ENCODE data around the gene BLVRB.
"Not testable (repeated sequence)": the region's sequence is repeated elsewhere in the genome, so short reads cannot be mapped to it uniquely, and the experiment has no call there.

The BLVRB gene

DNA sequence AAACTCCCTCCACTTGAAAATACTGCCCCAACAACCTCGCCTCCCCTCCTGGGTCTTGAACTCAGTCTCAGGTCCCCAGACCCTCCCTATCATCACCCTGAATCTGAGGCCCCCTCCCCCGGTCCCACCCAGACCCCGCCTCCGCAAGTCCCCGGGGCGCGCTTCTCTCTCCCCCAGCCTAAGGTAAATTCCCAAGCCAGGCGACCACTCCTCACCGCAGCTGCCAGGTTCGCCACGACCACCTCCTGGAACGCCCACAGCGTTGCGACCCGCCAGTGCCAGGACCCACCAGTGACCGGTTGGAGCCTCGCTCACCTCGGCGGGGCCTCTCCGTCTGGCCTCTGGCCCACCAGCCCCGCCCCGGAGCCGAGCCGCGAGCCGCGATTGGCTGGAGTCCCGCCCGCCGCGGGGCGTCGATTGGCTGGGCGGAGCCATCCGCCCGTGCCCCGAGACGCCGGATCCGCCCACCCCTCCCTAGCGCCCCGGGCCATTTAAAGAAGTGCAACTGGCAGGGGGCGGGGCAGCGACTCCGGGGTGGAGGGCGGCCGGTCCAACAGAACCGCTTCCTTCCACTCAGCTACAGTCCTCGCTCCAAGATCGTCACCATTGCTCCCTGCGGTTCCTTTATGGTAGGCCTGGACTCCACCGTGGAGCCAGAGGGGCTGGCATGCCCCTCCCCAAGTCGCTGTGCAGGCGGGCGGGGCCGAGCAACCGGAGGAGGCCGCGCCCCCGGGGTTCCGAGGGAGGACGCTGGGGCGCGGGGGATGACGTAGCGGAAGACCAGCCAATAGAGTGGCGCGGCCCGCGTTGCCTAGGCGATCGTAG, 21.3 kb downstream of the BLVRB start, which contains the start of gene SERTAD3:
Gene SERTAD3, minus strand, starts transcription at position 336 of the 825 bp plus-strand sequence. CDS start 2,255 bp downstream, outside the sequence.
- no peaks in the 10 kb centered on the region for H3K27me3 ChIP-seq (ENCODE audit: insufficient read depth, insufficient read length)
- peak; percentile 80 for DNase-seq (ENCODE audit: low read depth, low spot score)
- H3K36me3 ChIP-seq (ENCODE audit: insufficient read depth, insufficient read length, low read length), result peaks cover 28% of the 10 kb centered on the region

GRCh38 chr19:40443131-40443999, 22.2 kb downstream of the BLVRB start:
- H3K4me1 ChIP-seq (ENCODE audit: insufficient read depth, insufficient read length), result peaks cover 2% of the 10 kb centered on the region
- TF ChIP-seq ZNF274 (IDR thresholded peaks at IDR 0.05; ENCODE audit: low read depth, low read length) (no peak), SUZ12 (IDR thresholded peaks at IDR 0.05; ENCODE audit: extremely low read depth, insufficient read depth, insufficient read length) (no peak), YY1 (IDR thresholded peaks at IDR 0.05; ENCODE audit: insufficient read depth, insufficient read length) (no peak)
- peak; percentile 98 for DNase-seq (ENCODE audit: low read depth, low spot score)
- H3K9ac ChIP-seq (ENCODE audit: insufficient read length, low read depth), result peak overlapping the region; percentile 94
- H3K4me3 ChIP-seq (ENCODE audit: insufficient read length, low read depth), result peak overlapping the region; percentile 97
- H3K9me3 ChIP-seq (ENCODE audit: insufficient read depth, low read length), result no peaks in the 10 kb centered on the region
- H3K27me3 ChIP-seq (ENCODE audit: insufficient read depth, insufficient read length), result no peaks in the 10 kb centered on the region
- H3K36me3 ChIP-seq (ENCODE audit: insufficient read depth, insufficient read length, low read length), result peaks cover 28% of the 10 kb centered on the region

More for the DNA sequence above, 21.3 kb downstream of the BLVRB start, which contains the start of gene SERTAD3:
- peaks cover 2% of the 10 kb centered on the region for H3K4me1 ChIP-seq (ENCODE audit: insufficient read depth, insufficient read length)
- TF ChIP-seq SUZ12 (IDR thresholded peaks at IDR 0.05; ENCODE audit: extremely low read depth, insufficient read depth, insufficient read length) (no peak), ZNF274 (IDR thresholded peaks at IDR 0.05; ENCODE audit: low read depth, low read length) (no peak), YY1 (IDR thresholded peaks at IDR 0.05; ENCODE audit: insufficient read depth, insufficient read length) (no peak)
- H3K4me3 ChIP-seq (ENCODE audit: insufficient read length, low read depth), result peak within 1 kb of the TSS; percentile 97
- H3K9me3 ChIP-seq (ENCODE audit: insufficient read depth, low read length), result no peaks in the 10 kb centered on the region
- peak within 1 kb of the TSS; percentile 94 for H3K9ac ChIP-seq (ENCODE audit: insufficient read length, low read depth)

DNA sequence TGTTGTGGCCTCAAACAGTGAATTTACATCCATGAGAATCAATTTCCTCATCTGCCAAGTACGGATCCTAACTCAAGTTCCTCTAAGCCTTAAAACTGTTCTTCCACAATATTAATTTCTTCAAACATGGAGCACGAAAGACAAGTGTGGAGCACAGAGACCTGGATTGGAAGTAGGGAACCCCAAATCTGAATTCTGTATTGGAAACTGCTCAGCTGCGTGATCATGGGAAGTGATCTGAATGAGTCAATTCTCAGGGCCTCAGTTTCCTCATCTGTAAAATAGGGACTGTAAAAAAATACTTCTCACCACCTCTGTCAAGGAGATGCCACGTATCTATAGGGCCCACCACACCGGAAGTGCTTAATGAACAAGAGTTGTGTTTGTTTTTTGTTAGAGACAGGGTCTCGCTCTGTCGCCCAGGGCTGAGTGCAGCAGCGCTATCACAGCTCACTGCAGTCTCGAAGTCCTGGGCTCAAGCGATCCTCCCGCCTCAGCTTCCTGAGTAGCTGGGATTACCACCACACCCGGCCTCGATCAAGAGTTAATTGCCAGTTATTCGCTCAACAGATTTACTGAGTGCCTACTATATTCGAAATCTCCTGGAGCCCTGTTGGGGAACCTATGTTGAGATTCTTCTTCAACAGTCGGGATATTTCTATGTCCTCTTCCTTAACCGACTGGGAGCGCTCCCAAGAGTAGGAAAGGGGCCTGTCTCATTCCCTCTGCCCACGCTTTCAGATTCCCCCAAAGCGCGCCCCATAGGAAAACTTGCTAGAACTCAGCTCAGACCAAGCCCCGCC, 23.0 kb downstream of the BLVRB start:
- H3K4me3 ChIP-seq (ENCODE audit: insufficient read length, low read depth), result peak overlapping the region; percentile 51
- TF ChIP-seq SUZ12 (IDR thresholded peaks at IDR 0.05; ENCODE audit: extremely low read depth, insufficient read depth, insufficient read length), result no peak
- no peak for TF ChIP-seq YY1 (IDR thresholded peaks at IDR 0.05; ENCODE audit: insufficient read depth, insufficient read length)
- TF ChIP-seq ZNF274 (IDR thresholded peaks at IDR 0.05; ENCODE audit: low read depth, low read length), result no peak
- H3K4me1 ChIP-seq (ENCODE audit: insufficient read depth, insufficient read length), result peaks cover 2% of the 10 kb centered on the region
- H3K36me3 ChIP-seq (ENCODE audit: insufficient read depth, insufficient read length, low read length), result peaks cover 28% of the 10 kb centered on the region
- DNase-seq (ENCODE audit: low read depth, low spot score), result no peak
- no peaks in the 10 kb centered on the region for H3K9me3 ChIP-seq (ENCODE audit: insufficient read depth, low read length)
- no peaks in the 10 kb centered on the region for H3K27me3 ChIP-seq (ENCODE audit: insufficient read depth, insufficient read length)
- peak overlapping the region; percentile 70 for H3K9ac ChIP-seq (ENCODE audit: insufficient read length, low read depth)

DNA sequence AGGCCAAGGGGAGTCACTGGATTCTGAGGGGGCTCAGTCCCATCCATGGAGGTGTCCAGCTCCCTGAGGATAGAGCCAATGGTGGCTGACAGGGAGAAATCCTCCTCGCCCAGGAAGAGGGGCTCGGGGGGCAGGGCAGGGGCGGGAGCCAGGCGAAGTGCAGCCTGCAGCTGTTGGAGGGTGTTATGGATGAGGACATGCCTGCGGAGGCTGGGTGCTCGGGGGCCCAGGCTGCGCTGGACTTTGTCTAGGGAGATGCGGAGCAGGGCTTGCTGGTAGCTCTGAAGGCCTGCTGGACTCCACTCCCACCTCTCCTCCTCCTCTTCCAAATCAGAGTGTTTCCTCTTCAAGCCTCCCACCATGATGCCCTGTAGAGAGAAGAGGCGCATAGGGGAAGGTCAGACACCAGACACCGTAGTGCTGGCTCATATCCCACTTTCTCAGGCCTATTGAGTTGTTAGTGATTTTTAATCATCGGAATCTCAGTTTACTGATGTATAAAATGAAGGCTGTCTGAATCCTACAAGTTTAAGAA, 23.8 kb downstream of the BLVRB start:
- TF ChIP-seq SUZ12 (IDR thresholded peaks at IDR 0.05; ENCODE audit: extremely low read depth, insufficient read depth, insufficient read length) (no peak), YY1 (IDR thresholded peaks at IDR 0.05; ENCODE audit: insufficient read depth, insufficient read length) (no peak), ZNF274 (IDR thresholded peaks at IDR 0.05; ENCODE audit: low read depth, low read length) (no peak)
- no peaks in the 10 kb centered on the region for H3K27me3 ChIP-seq (ENCODE audit: insufficient read depth, insufficient read length)
- no peaks in the 10 kb centered on the region for H3K9me3 ChIP-seq (ENCODE audit: insufficient read depth, low read length)
- peak overlapping the region; percentile 70 for H3K9ac ChIP-seq (ENCODE audit: insufficient read length, low read depth)
- peaks cover 2% of the 10 kb centered on the region for H3K4me1 ChIP-seq (ENCODE audit: insufficient read depth, insufficient read length)
- no peak overlapping the region for H3K4me3 ChIP-seq (ENCODE audit: insufficient read length, low read depth)
- H3K36me3 ChIP-seq (ENCODE audit: insufficient read depth, insufficient read length, low read length), result peaks cover 28% of the 10 kb centered on the region
- DNase-seq (ENCODE audit: low read depth, low spot score), result no peak

GRCh38 chr19:40438284-40438683, 27.3 kb downstream of the BLVRB start:
- Histone ChIP-seq H3K4me1 (ENCODE audit: insufficient read depth, insufficient read length) (peaks cover 2% of the 10 kb centered on the region), H3K36me3 (ENCODE audit: insufficient read depth, insufficient read length, low read length) (peaks cover 28% of the 10 kb centered on the region), H3K4me3 (ENCODE audit: insufficient read length, low read depth) (no peak overlapping the region), H3K9me3 (ENCODE audit: insufficient read depth, low read length) (no peaks in the 10 kb centered on the region), H3K27me3 (ENCODE audit: insufficient read depth, insufficient read length) (no peaks in the 10 kb centered on the region), H3K9ac (ENCODE audit: insufficient read length, low read depth) (no peak overlapping the region)
- no peak for DNase-seq (ENCODE audit: low read depth, low spot score)
- TF ChIP-seq ZNF274 (IDR thresholded peaks at IDR 0.05; ENCODE audit: low read depth, low read length) (no peak), YY1 (IDR thresholded peaks at IDR 0.05; ENCODE audit: insufficient read depth, insufficient read length) (no peak), SUZ12 (IDR thresholded peaks at IDR 0.05; ENCODE audit: extremely low read depth, insufficient read depth, insufficient read length) (no peak)

DNA sequence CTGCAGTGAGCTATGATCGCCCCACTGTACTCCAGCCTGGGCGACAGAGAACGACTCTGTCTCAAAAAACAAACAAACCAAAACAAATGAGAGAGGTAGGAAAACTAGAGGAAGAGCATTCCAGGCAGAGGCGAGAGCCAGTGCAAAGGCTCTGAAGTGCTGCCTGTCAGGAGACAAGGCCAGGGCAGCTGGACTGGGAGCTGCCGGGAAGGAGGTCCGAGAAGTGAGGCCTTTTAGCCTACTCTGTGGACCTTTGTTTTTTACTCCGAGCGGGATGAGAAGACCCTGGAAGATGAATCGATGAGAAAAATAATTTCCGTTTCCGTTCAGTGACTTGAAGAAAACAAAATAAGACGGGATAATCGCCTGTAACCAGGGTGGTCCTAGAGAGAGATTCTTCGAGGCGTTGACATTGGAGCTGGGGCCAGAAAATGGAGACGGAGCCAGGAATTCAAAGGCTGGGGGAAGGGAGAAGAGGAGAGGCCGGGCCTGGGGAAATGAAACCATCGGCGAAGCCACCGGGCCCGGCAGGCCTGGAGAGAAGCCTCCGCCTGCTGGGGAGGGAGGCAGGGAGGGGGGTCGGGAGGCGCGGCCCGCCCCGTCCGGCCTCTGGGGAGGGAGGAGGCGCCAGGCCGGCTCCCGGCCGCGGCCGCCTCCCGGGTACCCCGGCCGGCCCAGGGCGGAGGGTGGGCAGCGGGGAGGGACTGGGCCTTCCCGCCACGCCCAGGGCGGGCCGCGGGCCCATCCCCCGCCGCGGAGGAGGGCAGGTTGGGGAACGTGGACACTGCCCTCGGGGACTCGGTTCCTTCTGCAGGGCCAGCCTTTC, 31.9 kb downstream of the BLVRB start:
- peak; percentile 63 for DNase-seq (ENCODE audit: low read depth, low spot score)
- H3K4me3 ChIP-seq (ENCODE audit: insufficient read length, low read depth), result peak overlapping the region; percentile 38
- H3K9ac ChIP-seq (ENCODE audit: insufficient read length, low read depth), result peak overlapping the region; percentile 76
- TF ChIP-seq SUZ12 (IDR thresholded peaks at IDR 0.05; ENCODE audit: extremely low read depth, insufficient read depth, insufficient read length) (no peak), YY1 (IDR thresholded peaks at IDR 0.05; ENCODE audit: insufficient read depth, insufficient read length) (no peak), ZNF274 (IDR thresholded peaks at IDR 0.05; ENCODE audit: low read depth, low read length) (no peak)
- no peaks in the 10 kb centered on the region for H3K36me3 ChIP-seq (ENCODE audit: insufficient read depth, insufficient read length, low read length)
- H3K9me3 ChIP-seq (ENCODE audit: insufficient read depth, low read length), result no peaks in the 10 kb centered on the region
- H3K4me1 ChIP-seq (ENCODE audit: insufficient read depth, insufficient read length), result no peaks in the 10 kb centered on the region
- H3K27me3 ChIP-seq (ENCODE audit: insufficient read depth, insufficient read length), result no peaks in the 10 kb centered on the region

- H3K9me3 ChIP-seq (ENCODE audit: insufficient read depth, low read length); H3K4me1 ChIP-seq (ENCODE audit: insufficient read depth, insufficient read length); H3K4me3 ChIP-seq (ENCODE audit: insufficient read length, low read depth); H3K27me3 ChIP-seq (ENCODE audit: insufficient read depth, insufficient read length); DNase-seq (ENCODE audit: low read depth, low spot score); H3K36me3 ChIP-seq (ENCODE audit: insufficient read depth, insufficient read length, low read length): not testable (repeated sequence)
- peak overlapping the region; percentile 50 for H3K9ac ChIP-seq (ENCODE audit: insufficient read length, low read depth)
Observed at GRCh38 chr19:40432760-40433159, 32.8 kb downstream of the BLVRB start.

Measured in NT2/D1 (cell line).